PC-9 (cell line): ENCODE measurements around the gene H3-3A. TPM values are rescaled to one million over a fixed set of nuclear protein-coding genes. Genes with fewer than 3 reads are reported as not detected.

Experiments
- BruUV-seq: library from RNA; stranded (reverse); fragments of 400-500 nt; replicated peaks from 2 replicates; lab custom pipeline; 2021; lab: Mats Ljungman, UMichigan
- CTCF ChIA-PET: fragments of 300-600 bp; sonication (Branson Sonifier 250); formaldehyde crosslinking; loops from one replicate; lab custom pipeline; 2022; ENCODE audit warnings: antibody characterized with exemption; lab: Charles Lee
- POLR2A ChIA-PET: fragments of 300-600 bp; sonication (Branson Sonifier 250); formaldehyde crosslinking; loops from one replicate; lab custom pipeline; 2022; ENCODE audit warnings: antibody characterized with exemption; ENCODE audit not compliant: unreplicated experiment; lab: Charles Lee
- DNase-seq, 2 experiments: peaks; one replicate each; pipeline versions ENCODE4 v3.0.0 to v3.0.0-alpha.2; 2015 to 2022; ENCODE audit warnings: mixed read lengths in 1 of 2
- H2AFZ ChIP-seq: fragments of 200-600 bp; sonication (generic); 2 replicates; pipeline ENCODE4 v1.8.1; 2017; ENCODE audit warnings: antibody characterized with exemption
- H3F3A ChIP-seq: fragments of 200-600 bp; sonication (generic); 2 replicates; pipeline ENCODE4 v1.8.1; 2017; ENCODE audit warnings: antibody characterized with exemption, mild to moderate bottlenecking, low read depth; ENCODE audit not compliant: insufficient read depth
- H3K27ac ChIP-seq: fragments of 200-600 bp; sonication (generic); 2 replicates; pipeline ENCODE4 v1.6.1; 2016; ENCODE audit warnings: mixed run types
- H3K27me3 ChIP-seq: fragments of 200-600 bp; sonication (generic); 2 replicates; pipeline ENCODE4 v1.6.1; 2016; ENCODE audit warnings: low read depth, mixed run types; ENCODE audit not compliant: insufficient read depth
- H3K36me3 ChIP-seq: fragments of 200-600 bp; sonication (generic); 2 replicates; pipeline ENCODE4 v1.6.1; 2016; ENCODE audit warnings: low read depth, mixed run types
- H3K4me1 ChIP-seq: fragments of 200-600 bp; sonication (generic); replicated peaks from 2 replicates; pipeline ENCODE4 v1.6.1; 2016; ENCODE audit warnings: mixed run types; ENCODE audit not compliant: insufficient read depth
- H3K4me2 ChIP-seq: fragments of 200-600 bp; sonication (generic); 2 replicates; pipeline ENCODE4 v1.6.1; 2017; ENCODE audit warnings: mixed run types
- H3K4me3 ChIP-seq: fragments of 200-600 bp; sonication (generic); 2 replicates; pipeline ENCODE4 v1.6.1; 2016; ENCODE audit warnings: mixed run types
- H3K79me2 ChIP-seq: fragments of 200-600 bp; sonication (generic); 2 replicates; pipeline ENCODE4 v1.6.1; 2017; ENCODE audit warnings: low read depth, mixed run types
- H3K9me2 ChIP-seq: fragments of 200-600 bp; sonication (generic); 2 replicates; pipeline ENCODE4 v1.8.1; 2017; ENCODE audit warnings: mild to moderate bottlenecking; ENCODE audit not compliant: insufficient read depth
- H3K9me3 ChIP-seq: fragments of 200-600 bp; sonication (generic); 2 replicates; pipeline ENCODE4 v1.8.1; 2016; ENCODE audit warnings: low read depth; ENCODE audit not compliant: insufficient read depth
- H4K20me1 ChIP-seq: fragments of 200-600 bp; sonication (generic); 2 replicates; pipeline ENCODE4 v1.8.1; 2017; ENCODE audit not compliant: insufficient read depth
- EZH2 ChIP-seq: fragments of 200-600 bp; sonication (generic); IDR thresholded peaks from 2 replicates; pipeline ENCODE4 v1.8.0; 2017; ENCODE audit warnings: antibody characterized with exemption, low read depth
- intact Hi-C: fragments of 100-400 bp; cut with micrococcal nuclease; formaldehyde crosslinking; loops from one replicate; pipeline ENCODE4 v1.10.0; 2022; ENCODE audit not compliant: unreplicated experiment
- total RNA-seq: library from RNA; stranded (reverse); gene quantifications from 2 replicates; pipeline ENCODE4 v1.2.3, GENCODE V29; 2021
- TF ChIP-seq, protein P1 (sequence below): fragments of 200-600 bp; sonication (generic); conservative IDR thresholded peaks from 2 replicates; pipeline ENCODE4 v1.6.1; 2017; ENCODE audit warnings: mixed run types, antibody characterized with exemption, mild to moderate bottlenecking, moderate library complexity

The H3-3A gene
- total RNA-seq, 1 experiment from 2014 or later: 584 TPM

DNA sequence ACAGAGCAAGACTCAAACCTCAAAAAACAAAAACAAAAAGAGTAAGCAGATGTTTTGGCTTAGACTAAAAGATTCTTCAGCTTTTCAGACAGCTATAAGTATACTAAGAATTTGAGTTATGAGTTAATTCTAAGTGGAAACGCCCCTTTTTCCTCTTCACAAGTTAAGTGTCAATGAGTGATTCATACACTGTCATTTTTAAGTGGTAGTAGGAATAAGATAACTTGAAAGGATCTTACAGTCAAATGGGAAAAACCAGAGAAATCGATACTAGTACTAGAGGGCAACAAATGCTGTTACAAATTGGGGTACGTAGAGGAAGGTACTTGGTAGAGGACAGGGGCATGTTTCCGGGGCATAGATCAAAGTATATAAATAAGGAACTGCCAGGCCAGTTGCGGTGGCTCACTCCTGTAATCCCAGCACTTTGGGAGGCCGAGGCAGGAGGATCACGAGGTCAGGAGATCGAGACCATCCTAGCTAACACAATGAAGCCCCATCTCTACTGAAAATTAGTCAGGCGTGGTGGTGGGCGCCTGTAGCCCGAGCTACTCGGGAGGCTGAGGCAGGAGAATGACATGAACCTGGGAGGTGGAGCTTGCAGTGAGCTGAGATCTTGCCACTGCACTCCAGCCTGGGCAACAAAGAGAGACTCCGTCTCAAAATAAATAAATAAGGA, 7.4 kb downstream of the H3-3A start:
- Histone ChIP-seq H3K9me3 (no peaks in the 10 kb centered on the region), H3K79me2 (peaks cover 50% of the 10 kb centered on the region), H3F3A (peaks cover 73% of the 10 kb centered on the region; the same call in 1 of the 2 replicates), H3K4me3 (no peak overlapping the region), H2AFZ (no peak overlapping the region), H3K36me3 (peaks cover 55% of the 10 kb centered on the region), H4K20me1 (peaks cover 69% of the 10 kb centered on the region), H3K27ac (no peak overlapping the region), H3K4me1 (peaks cover 6% of the 10 kb centered on the region), H3K27me3 (no peaks in the 10 kb centered on the region), H3K9me2 (no peaks in the 10 kb centered on the region), H3K4me2 (no peak overlapping the region)
- POLR2A ChIA-PET: no interaction called here
- TF ChIP-seq, protein P1, sequence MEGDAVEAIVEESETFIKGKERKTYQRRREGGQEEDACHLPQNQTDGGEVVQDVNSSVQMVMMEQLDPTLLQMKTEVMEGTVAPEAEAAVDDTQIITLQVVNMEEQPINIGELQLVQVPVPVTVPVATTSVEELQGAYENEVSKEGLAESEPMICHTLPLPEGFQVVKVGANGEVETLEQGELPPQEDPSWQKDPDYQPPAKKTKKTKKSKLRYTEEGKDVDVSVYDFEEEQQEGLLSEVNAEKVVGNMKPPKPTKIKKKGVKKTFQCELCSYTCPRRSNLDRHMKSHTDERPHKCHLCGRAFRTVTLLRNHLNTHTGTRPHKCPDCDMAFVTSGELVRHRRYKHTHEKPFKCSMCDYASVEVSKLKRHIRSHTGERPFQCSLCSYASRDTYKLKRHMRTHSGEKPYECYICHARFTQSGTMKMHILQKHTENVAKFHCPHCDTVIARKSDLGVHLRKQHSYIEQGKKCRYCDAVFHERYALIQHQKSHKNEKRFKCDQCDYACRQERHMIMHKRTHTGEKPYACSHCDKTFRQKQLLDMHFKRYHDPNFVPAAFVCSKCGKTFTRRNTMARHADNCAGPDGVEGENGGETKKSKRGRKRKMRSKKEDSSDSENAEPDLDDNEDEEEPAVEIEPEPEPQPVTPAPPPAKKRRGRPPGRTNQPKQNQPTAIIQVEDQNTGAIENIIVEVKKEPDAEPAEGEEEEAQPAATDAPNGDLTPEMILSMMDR: no peak
- no peak for TF ChIP-seq EZH2
- CTCF ChIA-PET: interaction anchor here (0.6 to 1.9 kb wide), 2 partner anchors 13 to 621 kb away, joined by 3 to 4 read pairs; no protein-coding TSS in a partner anchor
- intact Hi-C loops: loop anchor here (10.0 kb wide), 1 partner anchor 205 kb away; no protein-coding TSS in a partner anchor
- no TSS peak for BruUV-seq
- DNase-seq: no peak

DNA sequence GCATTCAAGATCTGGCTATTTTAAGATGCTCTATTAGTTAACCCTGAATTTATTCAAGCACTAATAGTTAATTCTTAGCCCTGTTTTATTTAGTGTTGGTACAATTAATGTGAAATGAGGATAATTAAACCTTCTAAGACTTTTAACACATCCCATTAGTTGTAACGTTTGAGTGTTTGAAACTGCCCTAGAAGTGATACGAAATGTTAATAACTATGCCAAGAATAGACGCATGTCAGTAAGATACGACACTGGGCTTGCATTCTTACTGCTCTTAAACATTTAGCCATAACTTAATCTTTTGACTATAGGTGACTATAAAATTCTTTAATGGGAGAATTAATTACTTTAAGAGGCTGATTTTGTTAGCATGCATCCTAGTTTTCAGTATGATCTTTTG, 9.8 kb downstream of the H3-3A start:
- Histone ChIP-seq H3K4me2 (no peak overlapping the region), H4K20me1 (peaks cover 46% of the 10 kb centered on the region), H3F3A (peaks cover 58% of the 10 kb centered on the region; the same call in 1 of the 2 replicates), H3K4me3 (no peak overlapping the region), H3K79me2 (peaks cover 26% of the 10 kb centered on the region), H2AFZ (no peak overlapping the region), H3K36me3 (peaks cover 31% of the 10 kb centered on the region), H3K4me1 (no peaks in the 10 kb centered on the region), H3K27me3 (no peaks in the 10 kb centered on the region), H3K27ac (no peak overlapping the region), H3K9me2 (no peaks in the 10 kb centered on the region), H3K9me3 (no peaks in the 10 kb centered on the region)
- no peak for TF ChIP-seq EZH2
- TF ChIP-seq, protein P1: no peak
- DNase-seq: no peak
- CTCF ChIA-PET: no interaction called here
- POLR2A ChIA-PET: no interaction called here
- intact Hi-C loops: no loop called here
- BruUV-seq: no TSS peak

DNA sequence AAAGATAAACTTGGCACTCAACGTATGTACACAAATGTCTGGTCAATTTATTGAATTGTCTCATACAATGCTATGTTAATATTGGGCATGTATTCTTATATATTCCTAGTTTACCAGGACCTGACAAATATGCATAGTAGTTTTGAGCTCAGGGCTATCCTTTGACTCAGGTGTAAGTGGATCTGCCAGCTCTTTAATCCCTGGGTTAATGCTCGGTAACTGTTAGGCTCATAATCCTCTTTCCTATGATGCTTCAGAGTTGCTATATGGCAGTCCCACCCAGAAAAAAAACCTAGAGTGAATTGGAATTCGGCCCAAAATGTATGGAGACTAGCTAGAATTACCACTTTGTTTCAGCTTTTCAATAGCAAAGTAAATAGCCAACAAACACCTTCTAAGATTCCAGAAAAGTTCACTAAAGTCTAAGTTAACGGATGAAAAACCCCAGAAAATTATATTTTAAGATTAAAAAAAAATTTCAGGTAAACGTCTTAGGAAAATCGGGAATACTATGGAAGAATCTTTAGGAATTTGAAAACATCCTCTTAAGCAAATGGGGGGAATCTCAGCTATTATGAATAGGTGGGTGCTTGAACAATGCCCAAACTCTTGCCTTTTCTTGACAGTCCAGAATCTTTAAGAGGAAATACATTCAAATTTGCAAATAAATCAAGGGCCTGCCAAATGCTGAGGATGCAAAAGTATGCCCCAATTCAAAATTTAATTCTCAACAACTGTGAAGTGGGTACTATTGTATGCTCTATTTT, 10.9 kb downstream of the H3-3A start:
- peaks cover 49% of the 10 kb centered on the region; the same call in 1 of the 2 replicates for H3F3A ChIP-seq
- POLR2A ChIA-PET: interaction anchor here (0.7 kb wide), 2 partner anchors 9 to 149 kb away, joined by 6 to 7 read pairs; partner anchors contain the start of gene PYCR2
- H2AFZ ChIP-seq: no peak overlapping the region
- TF ChIP-seq EZH2: no peak
- TF ChIP-seq, protein P1: no peak
- H3K9me3 ChIP-seq: no peaks in the 10 kb centered on the region
- no peak overlapping the region for H3K27ac ChIP-seq
- H3K9me2 ChIP-seq: no peaks in the 10 kb centered on the region
- intact Hi-C loops: no loop called here
- H3K4me1 ChIP-seq: no peaks in the 10 kb centered on the region
- CTCF ChIA-PET: no interaction called here
- H3K79me2 ChIP-seq: peaks cover 16% of the 10 kb centered on the region
- H4K20me1 ChIP-seq: peaks cover 35% of the 10 kb centered on the region
- no peak for DNase-seq
- H3K36me3 ChIP-seq: peaks cover 22% of the 10 kb centered on the region
- no TSS peak for BruUV-seq
- no peaks in the 10 kb centered on the region for H3K27me3 ChIP-seq
- H3K4me3 ChIP-seq: no peak overlapping the region
- no peak overlapping the region for H3K4me2 ChIP-seq
